IMR-90 (cell line): ENCODE data around the gene CDH13.

Source experiments
- CHD1 ChIP-seq: IDR thresholded peaks from 2 replicates; pipeline ENCODE4 v1.6.1; 2012; ENCODE audit warnings: low read depth, low read length, improper control_type of control experiment
- CTCF ChIP-seq: conservative IDR thresholded peaks from 2 replicates; pipeline ENCODE4 v1.5.1; 2012; ENCODE audit warnings: mild to moderate bottlenecking, low read depth, low read length, improper control_type of control experiment

GRCh38 chr16:82695806-82696205, 69.0 kb downstream of the CDH13 start:
- TF ChIP-seq CTCF (no peak), CHD1 (no peak)
